GM21529 (cell line): Measurements from ENCODE around the gene CPB1.
"Not testable (repeated sequence)": the region's sequence is repeated elsewhere in the genome, so short reads cannot be mapped to it uniquely, and the experiment has no call there.

Experiments
- ATAC-seq: cut with Tn5 transposase; IDR thresholded peaks from one replicate; pipeline ENCODE4 v1.9.1; 2021; ENCODE audit not compliant: unreplicated experiment

CPB1 gene

GRCh38 chr3:148827585-148827984 is at the start of gene CPB1:
Gene CPB1 (plus strand): TSS chr3:148827811. CDS start chr3:148827824, 13 bp downstream.
- ATAC-seq: no peak

- no peak for ATAC-seq
Observed at GRCh38 chr3:148778926-148779325, 48.7 kb upstream of the CPB1 start.

- ATAC-seq: not testable (repeated sequence)
Observed at GRCh38 chr3:148785026-148785425, 42.6 kb upstream of the CPB1 start.

- not testable (repeated sequence) for ATAC-seq
Observed at GRCh38 chr3:148786159-148786558, 41.5 kb upstream of the CPB1 start.

GRCh38 chr3:148789146-148789545 is 38.5 kb upstream of the CPB1 start:
- no peak for ATAC-seq

- ATAC-seq: no peak
Observed at GRCh38 chr3:148789906-148790305, 37.7 kb upstream of the CPB1 start.

- no peak for ATAC-seq
Observed at GRCh38 chr3:148790370-148790769, 37.2 kb upstream of the CPB1 start.

- ATAC-seq: no peak
Observed at GRCh38 chr3:148790851-148791735, 36.5 kb upstream of the CPB1 start.

- no peak for ATAC-seq
Observed at GRCh38 chr3:148791920-148792319, 35.7 kb upstream of the CPB1 start.

- no peak for ATAC-seq
Observed at GRCh38 chr3:148792516-148792915, 35.1 kb upstream of the CPB1 start.

- no peak for ATAC-seq
Observed at GRCh38 chr3:148796799-148797198, 30.8 kb upstream of the CPB1 start.

GRCh38 chr3:148797795-148798194 is 29.8 kb upstream of the CPB1 start:
- ATAC-seq: no peak

GRCh38 chr3:148800414-148800813 is 27.2 kb upstream of the CPB1 start:
- no peak for ATAC-seq

GRCh38 chr3:148809835-148810234 is 17.8 kb upstream of the CPB1 start:
- ATAC-seq: no peak

- ATAC-seq: no peak
Observed at GRCh38 chr3:148815316-148816110, 12.1 kb upstream of the CPB1 start.

- no peak for ATAC-seq
Observed at GRCh38 chr3:148816427-148816826, 11.2 kb upstream of the CPB1 start.

GRCh38 chr3:148816981-148817525 is 10.6 kb upstream of the CPB1 start:
- ATAC-seq: no peak

GRCh38 chr3:148820361-148821245 is 7.0 kb upstream of the CPB1 start:
- no peak for ATAC-seq

GRCh38 chr3:148823026-148823425 is 4.6 kb upstream of the CPB1 start:
- no peak for ATAC-seq

- no peak for ATAC-seq
Observed at GRCh38 chr3:148825476-148825875, 2.1 kb upstream of the CPB1 start.
